GM18526 (cell line): ENCODE data around the gene RAD51B.

Experiments used
- POLR2A ChIP-seq: IDR thresholded peaks from 3 replicates; pipeline ENCODE4 v1.6.1; 2011; ENCODE audit not compliant: insufficient read length; ENCODE audit errors: extremely low read depth

Gene RAD51B

DNA sequence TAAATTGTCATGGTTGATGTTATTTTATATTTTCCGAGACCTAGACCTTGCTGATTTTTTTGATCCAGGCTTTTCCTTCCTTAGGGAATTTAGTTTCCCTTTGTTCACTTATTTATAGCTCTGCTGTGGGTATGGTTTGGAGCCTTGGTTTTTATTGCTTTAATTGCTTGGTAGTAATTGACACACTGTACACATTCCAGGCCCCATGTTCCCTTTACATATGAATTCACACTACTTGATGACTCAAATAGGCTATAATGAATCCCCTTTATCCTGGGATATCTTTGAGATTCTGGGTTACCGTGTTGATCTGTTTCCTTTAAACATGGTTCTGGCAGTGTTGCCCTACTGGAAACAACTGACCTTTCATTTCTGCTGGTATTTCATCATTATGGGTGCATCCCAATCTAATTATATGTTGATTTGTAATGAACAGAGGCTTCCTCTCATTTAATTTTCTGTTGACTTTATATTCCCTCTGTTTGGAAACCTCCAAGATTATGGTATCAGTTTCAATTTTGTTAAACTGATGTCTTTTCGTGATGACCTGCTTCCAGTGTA lies 424.0 kb downstream of the RAD51B start:
- TF ChIP-seq POLR2A = no peak

- no peak for TF ChIP-seq POLR2A
These were observed 424.8 kb downstream of the RAD51B start for GRCh38 chr14:68244262-68244980.

- no peak for TF ChIP-seq POLR2A
These were observed 425.8 kb downstream of the RAD51B start for GRCh38 chr14:68245146-68246073.

- TF ChIP-seq POLR2A = no peak
These were observed 426.7 kb downstream of the RAD51B start for GRCh38 chr14:68246074-68246785.

DNA sequence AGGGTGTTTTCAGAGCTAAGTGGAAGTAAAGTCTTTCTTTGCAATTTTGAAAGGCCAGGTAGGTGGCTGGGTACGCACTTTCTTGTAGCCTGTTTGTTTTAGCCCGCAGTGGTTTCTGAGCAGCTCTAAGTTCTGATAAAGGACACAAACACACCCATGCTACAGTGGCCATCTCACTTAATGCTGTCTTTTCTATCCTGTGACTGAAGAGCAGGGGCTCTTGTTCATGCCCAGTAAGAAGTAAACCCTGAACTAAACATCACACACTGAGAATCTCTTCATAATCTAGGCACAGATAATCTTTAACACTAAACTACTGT lies 427.2 kb downstream of the RAD51B start:
- TF ChIP-seq POLR2A = no peak

DNA sequence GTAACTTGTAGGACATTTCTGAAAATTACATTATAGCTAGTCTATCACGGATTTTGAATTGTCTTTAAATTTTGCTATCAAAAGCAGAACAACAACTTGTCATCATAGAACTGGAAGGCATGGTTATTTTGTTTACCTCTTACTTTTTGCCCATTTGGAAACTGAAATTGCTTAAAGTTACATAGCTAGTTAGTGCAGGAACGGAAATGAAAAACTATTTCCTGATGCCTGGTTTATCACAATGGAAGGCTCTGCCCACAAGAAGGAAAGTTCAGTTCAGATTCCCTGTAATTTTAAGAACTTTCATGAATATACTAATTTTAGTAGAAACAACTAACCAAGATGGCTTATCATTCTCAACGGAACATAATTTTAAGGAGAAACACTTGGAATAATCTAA lies 427.7 kb downstream of the RAD51B start:
- no peak for TF ChIP-seq POLR2A

GRCh38 chr14:68247676-68248268 lies 428.2 kb downstream of the RAD51B start:
- TF ChIP-seq POLR2A = no peak

- no peak for TF ChIP-seq POLR2A
These were observed 429.1 kb downstream of the RAD51B start for GRCh38 chr14:68248481-68249255.

DNA sequence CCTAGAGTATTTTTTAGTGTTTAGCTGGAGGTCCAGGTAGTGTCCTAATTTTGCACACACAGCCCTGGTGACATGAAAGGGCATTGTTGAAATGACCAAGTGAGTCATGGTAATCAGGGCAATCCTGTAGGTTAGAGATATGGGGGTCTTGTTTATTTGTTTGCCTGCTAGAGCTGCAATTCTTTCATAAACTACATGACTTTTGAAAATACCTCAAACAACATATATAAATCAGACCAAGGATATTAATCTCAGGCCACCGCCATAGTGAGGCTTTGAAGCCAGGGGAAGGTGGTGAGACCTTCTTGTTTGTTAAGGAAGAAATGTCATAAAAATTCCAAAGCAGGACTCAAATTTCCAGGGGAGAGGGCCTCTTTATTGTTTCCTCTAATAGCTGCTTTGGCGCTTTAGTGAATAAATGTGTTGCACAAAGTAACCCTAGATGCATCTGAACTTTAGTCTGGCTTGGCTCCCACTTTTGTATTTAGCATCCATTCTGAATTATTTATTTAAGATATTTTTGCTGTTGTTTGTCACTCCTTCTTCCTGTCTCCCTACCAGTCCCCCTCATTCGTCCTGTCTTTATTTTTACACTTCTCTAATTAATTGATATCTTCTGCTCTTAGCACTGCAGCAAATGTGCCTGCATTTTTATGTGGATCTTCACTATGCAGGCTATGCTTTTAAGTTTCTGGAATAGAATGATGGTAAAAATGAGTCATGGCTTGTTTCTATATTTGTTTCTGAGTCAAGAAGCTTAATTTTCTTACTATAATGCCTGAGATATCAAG lies 430.3 kb downstream of the RAD51B start:
- no peak for TF ChIP-seq POLR2A

DNA sequence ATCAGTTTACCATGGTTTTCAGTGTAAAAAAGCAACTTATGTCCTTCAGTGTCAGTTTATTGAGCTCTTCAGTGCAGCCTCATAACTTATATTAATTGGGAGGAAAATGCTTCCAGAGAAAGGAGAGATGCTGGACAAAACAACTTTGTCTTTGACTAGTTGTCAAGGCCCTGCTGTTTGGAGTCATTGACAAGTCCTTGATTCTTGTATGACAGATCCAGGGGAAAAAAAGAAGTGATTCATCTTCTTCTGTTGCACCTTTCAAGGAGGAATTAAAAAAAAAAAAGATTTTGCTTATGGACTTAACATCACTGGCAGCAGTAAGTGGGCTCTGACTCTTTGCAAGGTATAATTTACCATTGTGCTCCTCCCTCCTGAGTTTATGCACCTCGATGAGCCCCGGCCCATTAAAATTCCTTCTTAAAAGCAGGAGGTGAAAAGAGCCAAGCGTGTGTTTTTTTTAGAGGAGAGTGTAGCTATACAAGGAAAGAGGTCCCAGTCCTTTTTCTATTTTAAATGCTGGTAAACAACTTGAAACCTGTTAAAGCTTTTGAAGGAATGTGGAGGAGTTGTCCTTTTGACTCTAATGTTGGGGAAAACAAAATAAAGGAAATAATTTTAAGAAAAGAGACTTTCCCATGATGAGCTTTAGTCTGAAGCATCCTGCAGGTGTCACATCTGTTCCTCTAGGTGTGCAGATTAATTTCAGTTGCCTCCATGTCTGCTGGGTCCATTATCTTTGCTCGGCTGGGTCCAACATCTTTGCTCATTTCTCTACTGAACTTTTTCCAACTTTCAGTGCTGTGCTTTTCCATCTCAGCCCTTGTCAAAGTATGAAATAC lies 431.6 kb downstream of the RAD51B start:
- no peak for TF ChIP-seq POLR2A

DNA sequence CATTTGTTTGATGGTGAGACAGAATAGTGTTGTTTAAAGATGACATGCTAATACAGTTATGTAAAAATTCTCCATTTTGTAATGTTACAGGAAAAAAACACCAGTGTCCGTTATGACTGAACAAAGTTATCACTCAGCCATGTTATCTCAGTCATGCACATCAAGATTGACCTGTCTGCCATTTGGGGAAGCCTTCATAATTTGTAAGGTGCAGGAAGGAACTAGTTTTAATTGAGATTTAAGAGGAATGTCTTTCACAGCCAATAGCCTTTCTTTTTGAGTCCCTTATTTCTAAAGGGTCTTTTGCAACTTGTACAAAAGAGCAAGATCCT lies 432.2 kb downstream of the RAD51B start:
- TF ChIP-seq POLR2A = no peak

DNA sequence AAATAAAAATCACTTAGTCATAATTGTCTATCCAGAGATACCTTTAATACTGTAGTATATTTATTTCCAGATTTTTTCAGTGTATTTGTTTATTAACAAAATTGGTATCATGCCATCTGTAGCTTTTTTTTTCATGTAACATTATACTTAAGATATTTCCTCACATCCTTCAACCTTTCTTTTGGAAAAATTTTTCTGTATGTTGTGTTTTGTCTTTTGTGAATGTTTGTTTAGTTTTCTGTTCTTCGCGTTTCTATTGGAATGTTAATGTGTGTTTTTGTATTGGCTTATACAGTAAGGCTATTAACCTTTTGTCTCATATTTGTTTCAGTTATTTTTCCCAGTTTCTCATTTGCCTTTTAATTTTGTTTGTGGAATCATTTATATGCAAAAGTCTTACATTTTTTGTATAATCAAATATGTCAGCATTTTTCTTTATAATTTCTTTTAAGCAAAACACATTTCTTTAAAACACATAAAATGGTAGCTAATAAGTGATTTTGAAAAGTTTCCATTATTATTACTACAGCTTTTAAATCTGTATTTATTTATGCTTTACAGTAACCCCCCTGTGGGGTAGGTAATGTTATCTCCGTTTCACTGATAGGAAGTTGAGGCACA lies 433.7 kb downstream of the RAD51B start:
- TF ChIP-seq POLR2A = no peak
